T-helper 9 cell (primary cell): ENCODE results near the gene BEST3.
"Not testable (repeated sequence)": the region's sequence is repeated elsewhere in the genome, so short reads cannot be mapped to it uniquely, and the experiment has no call there.

Source experiments
- DNase-seq: peaks from one replicate; pipeline ENCODE4 v3.0.0-alpha.2; 2020

BEST3 gene

GRCh38 chr12:69647178-69647577 lies 51.9 kb downstream of the BEST3 start:
- DNase-seq = no peak

GRCh38 chr12:69645031-69645430 lies 54.1 kb downstream of the BEST3 start:
- DNase-seq = no peak

- no peak for DNase-seq
Measured at GRCh38 chr12:69644511-69644910, 54.6 kb downstream of the BEST3 start.

DNA sequence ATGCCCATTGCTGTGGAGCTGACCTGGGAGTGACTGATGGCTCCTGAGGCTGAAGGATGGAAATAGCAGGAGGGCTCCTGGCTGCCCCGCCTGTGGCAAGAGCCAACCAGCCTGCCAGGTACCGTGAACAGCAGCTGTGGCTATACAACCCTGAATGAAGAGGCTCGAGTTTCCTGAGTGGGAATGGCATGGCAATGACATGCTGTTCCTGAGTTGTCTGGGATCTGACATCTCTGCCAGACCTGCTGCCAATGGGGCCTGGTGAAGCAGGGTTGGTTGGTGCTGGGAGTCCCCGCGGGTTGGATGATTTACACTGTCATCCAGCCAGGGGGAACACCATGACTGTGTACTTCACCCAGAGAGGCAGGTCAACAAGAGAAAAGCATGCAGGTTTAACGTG lies 56.6 kb downstream of the BEST3 start:
- DNase-seq = no peak

GRCh38 chr12:69641546-69641945 lies 57.6 kb downstream of the BEST3 start:
- DNase-seq = no peak

GRCh38 chr12:69639400-69640016 lies 59.6 kb downstream of the BEST3 start:
- peak; percentile 44 for DNase-seq

DNA sequence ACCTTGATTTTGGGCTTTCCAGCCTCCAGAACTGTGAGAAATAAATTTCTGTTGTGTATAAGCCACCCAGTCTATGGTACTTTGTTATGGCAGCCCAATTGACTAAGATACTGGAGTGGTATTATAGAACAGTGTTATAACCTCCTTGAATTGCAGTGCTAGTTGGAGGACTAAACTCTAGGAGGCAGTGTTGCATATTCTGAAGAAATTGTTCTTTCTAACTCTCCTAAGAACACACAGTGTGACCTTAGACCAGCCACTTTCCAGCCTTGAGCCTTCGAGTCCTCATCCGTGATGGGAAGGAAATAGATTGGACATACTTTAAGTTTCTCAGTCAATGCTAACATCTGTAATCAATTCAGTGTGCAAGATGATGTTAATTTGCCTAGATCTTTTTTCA lies 66.0 kb downstream of the BEST3 start:
- DNase-seq = no peak

GRCh38 chr12:69630191-69630590 lies 68.9 kb downstream of the BEST3 start:
- DNase-seq = no peak

DNA sequence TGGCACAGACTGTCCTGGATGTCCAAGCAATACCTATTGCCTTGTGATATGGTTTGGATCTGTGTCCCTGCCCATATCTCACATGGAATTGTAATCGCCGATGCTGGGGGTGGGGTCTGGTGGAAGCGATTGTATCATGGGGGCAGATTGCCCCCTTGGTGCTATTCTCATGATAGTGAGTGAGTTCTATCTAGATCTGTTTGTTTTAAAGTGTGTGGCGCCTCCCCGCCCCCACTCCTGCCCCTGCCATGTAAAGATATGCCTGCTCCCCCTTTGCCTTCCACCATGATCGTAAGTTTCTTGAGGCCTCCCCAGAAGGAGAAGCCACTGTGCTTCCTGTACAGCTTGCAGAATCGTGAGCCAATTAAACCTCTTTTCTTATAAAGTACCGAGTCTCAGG lies 71.6 kb downstream of the BEST3 start:
- DNase-seq = no peak

DNA sequence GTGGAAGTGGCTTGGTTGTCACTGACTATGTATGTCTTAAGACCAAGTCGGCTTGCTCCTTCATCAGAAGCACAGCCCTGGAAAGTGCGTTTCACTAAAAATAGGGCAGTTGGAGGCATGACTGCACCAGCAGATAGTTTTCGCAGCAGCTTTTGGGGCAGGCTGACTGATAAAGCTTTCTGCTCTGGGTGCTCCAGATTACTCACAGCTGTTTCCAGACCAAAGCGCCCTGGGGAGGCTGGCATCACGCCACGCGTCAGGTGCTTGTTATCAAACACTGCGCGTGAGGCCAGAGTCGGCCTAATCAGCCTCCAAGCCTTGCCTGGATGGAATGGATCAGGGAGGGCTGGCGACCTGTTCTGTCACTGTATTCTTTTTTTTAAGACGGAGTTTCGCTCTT lies 75.1 kb downstream of the BEST3 start:
- no peak for DNase-seq

- no peak for DNase-seq
Measured at GRCh38 chr12:69621551-69621950, 77.6 kb downstream of the BEST3 start.

DNA sequence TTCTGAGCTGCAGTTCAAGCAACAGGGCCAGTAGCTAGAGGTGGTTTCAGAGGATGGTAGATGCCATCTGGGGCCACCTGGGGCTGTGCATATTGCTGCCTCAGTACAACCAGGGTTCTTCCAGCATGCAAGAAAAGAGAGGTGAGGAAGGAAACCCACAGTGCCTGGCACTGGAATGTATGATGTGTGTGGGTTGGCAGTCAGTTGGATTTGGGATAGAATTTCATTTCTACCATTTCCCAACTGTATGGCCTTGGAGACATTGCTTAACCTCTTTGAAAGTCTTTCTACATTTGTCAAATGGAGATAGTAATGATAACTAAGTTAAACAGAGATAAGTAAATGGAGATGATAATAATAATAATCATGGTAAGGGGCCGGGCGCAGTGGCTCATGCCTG lies 78.2 kb downstream of the BEST3 start:
- no peak for DNase-seq

DNA sequence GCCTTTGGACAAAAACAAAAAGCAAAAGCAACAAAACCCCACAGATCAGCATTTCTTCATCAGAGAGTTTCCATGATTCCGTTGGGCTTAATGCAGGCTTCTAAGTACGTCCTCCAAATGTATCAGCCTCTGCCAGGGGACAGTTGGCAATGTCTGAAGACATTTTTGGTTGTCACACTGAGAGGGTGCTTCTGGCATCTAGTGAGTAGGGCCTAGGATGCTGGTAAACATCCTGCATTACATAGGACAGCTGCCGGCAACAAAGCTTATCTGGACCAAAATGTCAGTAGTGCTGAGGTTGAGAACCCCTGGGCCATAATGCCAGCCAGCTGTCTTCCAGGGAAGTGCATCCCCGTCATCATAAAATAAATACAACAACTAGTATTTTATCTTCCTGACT lies 79.0 kb downstream of the BEST3 start:
- DNase-seq = no peak

DNA sequence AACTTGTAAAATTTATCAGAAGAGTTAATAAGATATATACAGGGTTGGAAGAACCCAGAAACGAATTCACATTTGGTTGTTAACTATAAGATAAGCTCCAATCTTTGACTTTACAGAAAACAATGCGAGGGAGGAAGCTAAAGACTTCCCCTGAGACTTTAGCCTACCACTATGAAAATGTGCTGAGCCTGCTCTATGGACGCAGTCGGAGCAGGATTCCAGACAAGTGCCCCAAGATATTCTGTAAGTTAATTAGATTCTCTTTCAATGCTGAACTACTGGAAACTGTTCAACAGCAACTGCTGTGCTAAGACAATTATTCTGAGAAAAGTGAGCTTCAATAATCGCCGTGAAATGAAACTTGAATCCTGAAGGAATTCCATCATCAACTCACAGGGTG lies 80.1 kb downstream of the BEST3 start:
- DNase-seq = no peak

DNA sequence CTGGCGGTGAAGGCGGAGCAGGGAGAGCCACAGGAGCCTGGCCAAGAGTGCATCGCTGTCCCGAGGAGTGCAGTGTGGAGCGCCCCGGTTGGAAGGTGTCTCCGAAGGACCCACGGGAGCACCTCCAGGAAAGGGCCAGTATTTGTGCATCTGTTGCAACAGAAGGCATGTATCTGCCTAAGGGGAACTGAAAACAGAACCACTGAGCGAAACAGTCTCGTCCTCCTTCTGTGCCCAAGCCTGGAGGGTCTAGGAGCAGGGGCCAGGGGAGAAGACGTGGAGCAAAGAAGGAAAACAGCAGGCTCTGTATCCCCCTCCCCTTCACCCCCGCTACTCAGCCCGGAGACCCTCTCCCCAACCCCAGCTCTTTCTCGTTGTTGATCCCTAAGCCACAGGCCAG lies 83.1 kb downstream of the BEST3 start:
- no peak for DNase-seq

GRCh38 chr12:69613351-69613750 lies 85.8 kb downstream of the BEST3 start:
- DNase-seq = no peak

DNA sequence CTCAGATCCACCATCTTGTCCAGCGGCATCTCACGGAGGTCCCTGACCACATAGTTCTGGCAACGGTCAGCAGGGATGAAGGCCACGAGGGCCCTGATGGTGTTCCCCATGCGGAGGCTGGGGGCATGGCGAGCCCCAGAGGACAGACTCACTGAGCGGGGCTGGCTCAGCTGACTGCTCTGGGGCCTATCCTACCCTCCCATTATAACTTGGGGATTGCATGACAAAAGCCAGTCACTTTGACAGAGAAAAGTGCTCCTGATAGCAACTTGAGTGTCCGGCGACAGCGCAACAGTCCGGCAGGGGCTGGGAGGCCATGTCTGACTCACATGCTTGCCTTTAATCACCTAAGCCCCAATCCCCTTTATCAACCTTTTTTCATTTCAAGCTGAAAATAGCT lies 88.4 kb downstream of the BEST3 start, which contains the start of gene LRRC10:
TSS of gene LRRC10 (minus strand) at position 179 of the 400 bp plus-strand sequence. CDS start at position 110, 69 bp downstream.
- no peak for DNase-seq

- DNase-seq = no peak
Measured at GRCh38 chr12:69610126-69610525, 89.0 kb downstream of the BEST3 start.

DNA sequence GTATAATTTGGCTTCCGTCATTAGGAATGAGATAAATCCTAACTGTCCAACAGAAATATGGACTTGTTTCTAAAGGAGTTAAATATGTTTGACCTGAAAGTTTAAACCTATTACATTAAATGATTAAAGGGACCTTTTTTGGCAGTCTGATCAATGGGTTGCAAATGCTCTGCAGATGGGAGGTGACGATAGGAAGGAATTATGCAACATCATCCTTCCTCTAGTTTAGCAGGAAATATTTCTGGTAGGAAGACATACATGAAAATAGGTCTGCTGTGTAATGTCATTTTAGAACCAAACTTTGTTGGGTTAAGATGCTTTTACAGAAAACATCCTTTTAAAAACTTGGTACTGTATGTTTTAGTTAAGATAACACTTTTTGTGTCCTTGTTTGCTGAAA lies 91.0 kb downstream of the BEST3 start:
- DNase-seq = no peak

GRCh38 chr12:69604275-69604674 lies 94.8 kb downstream of the BEST3 start:
- not testable (repeated sequence) for DNase-seq
